ENCODE results near the gene SMIM35.

SMIM35 gene

GRCh38 chr11:118051611-118052461 lies 34.9 kb downstream of the SMIM35 start:
- Histone ChIP-seq H3K4me2 (ENCODE audit: low read length) (no peak overlapping the region), H3K27ac (ENCODE audit: low read depth, low read length) (no peak overlapping the region), H3K4me1 (ENCODE audit: control insufficient read depth, low read length) (peaks cover 21% of the 10 kb centered on the region), H3K4me3 (ENCODE audit: low read length) (no peak overlapping the region), H3K9me3 (ENCODE audit: control insufficient read depth, insufficient read depth, low read length) (no peaks in the 10 kb centered on the region), H4K20me1 (ENCODE audit: control insufficient read depth, insufficient read depth, low read depth, low read length) (no peaks in the 10 kb centered on the region), H3K27me3 (ENCODE audit: control insufficient read depth, low read length) (no peaks in the 10 kb centered on the region), H3F3A (ENCODE audit: control insufficient read depth, insufficient read depth) (no peaks in the 10 kb centered on the region), H3K9me2 (replicated peaks; ENCODE audit: control insufficient read depth, low read length) (no peaks in the 10 kb centered on the region), H3K36me3 (ENCODE audit: control insufficient read depth, low read length) (no peaks in the 10 kb centered on the region), H3K79me2 (ENCODE audit: control insufficient read depth, low read length) (no peaks in the 10 kb centered on the region)
- TF ChIP-seq, protein P1, sequence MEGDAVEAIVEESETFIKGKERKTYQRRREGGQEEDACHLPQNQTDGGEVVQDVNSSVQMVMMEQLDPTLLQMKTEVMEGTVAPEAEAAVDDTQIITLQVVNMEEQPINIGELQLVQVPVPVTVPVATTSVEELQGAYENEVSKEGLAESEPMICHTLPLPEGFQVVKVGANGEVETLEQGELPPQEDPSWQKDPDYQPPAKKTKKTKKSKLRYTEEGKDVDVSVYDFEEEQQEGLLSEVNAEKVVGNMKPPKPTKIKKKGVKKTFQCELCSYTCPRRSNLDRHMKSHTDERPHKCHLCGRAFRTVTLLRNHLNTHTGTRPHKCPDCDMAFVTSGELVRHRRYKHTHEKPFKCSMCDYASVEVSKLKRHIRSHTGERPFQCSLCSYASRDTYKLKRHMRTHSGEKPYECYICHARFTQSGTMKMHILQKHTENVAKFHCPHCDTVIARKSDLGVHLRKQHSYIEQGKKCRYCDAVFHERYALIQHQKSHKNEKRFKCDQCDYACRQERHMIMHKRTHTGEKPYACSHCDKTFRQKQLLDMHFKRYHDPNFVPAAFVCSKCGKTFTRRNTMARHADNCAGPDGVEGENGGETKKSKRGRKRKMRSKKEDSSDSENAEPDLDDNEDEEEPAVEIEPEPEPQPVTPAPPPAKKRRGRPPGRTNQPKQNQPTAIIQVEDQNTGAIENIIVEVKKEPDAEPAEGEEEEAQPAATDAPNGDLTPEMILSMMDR (IDR thresholded peaks at IDR 0.05; ENCODE audit: low read depth, low read length, poor library complexity, severe bottlenecking), result no peak
- no peak for TF ChIP-seq EZH2phosphoT487 (IDR thresholded peaks at IDR 0.05; ENCODE audit: borderline replicate concordance, low read length)

DNA sequence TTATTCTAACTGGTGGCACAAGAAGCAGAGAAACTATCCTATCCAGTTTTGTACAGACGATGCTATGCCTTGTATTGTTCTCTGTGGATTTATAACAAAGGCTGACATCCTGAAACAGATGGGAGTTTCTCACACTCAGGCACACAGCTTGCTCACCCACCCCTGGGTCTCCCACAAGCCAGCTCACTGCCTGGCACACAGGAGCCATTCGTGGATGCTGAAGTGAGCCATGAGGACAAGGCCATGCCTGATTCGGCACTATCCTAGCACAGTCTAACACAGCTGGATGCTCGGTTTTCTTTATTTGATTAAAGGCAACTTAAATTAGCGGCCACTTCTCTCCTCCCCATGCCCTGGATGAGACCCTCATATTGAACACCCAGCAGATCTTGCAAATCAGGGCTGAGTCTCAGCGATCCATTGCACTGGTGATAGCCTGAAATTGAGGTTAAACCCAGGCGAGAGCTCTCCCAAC lies 35.6 kb downstream of the SMIM35 start:
- Histone ChIP-seq H3K9me3 (ENCODE audit: control insufficient read depth, insufficient read depth, low read length) (no peaks in the 10 kb centered on the region), H3K4me2 (ENCODE audit: low read length) (no peak overlapping the region), H3K79me2 (ENCODE audit: control insufficient read depth, low read length) (no peaks in the 10 kb centered on the region), H3K36me3 (ENCODE audit: control insufficient read depth, low read length) (no peaks in the 10 kb centered on the region), H3K4me3 (ENCODE audit: low read length) (no peak overlapping the region), H3K27me3 (ENCODE audit: control insufficient read depth, low read length) (no peaks in the 10 kb centered on the region), H4K20me1 (ENCODE audit: control insufficient read depth, insufficient read depth, low read depth, low read length) (no peaks in the 10 kb centered on the region), H3K4me1 (ENCODE audit: control insufficient read depth, low read length) (peaks cover 26% of the 10 kb centered on the region), H3F3A (ENCODE audit: control insufficient read depth, insufficient read depth) (no peaks in the 10 kb centered on the region), H3K9me2 (replicated peaks; ENCODE audit: control insufficient read depth, low read length) (no peaks in the 10 kb centered on the region), H3K27ac (ENCODE audit: low read depth, low read length) (no peak overlapping the region)
- TF ChIP-seq, protein P1 (IDR thresholded peaks at IDR 0.05; ENCODE audit: low read depth, low read length, poor library complexity, severe bottlenecking), result no peak
- no peak for TF ChIP-seq EZH2phosphoT487 (IDR thresholded peaks at IDR 0.05; ENCODE audit: borderline replicate concordance, low read length)

DNA sequence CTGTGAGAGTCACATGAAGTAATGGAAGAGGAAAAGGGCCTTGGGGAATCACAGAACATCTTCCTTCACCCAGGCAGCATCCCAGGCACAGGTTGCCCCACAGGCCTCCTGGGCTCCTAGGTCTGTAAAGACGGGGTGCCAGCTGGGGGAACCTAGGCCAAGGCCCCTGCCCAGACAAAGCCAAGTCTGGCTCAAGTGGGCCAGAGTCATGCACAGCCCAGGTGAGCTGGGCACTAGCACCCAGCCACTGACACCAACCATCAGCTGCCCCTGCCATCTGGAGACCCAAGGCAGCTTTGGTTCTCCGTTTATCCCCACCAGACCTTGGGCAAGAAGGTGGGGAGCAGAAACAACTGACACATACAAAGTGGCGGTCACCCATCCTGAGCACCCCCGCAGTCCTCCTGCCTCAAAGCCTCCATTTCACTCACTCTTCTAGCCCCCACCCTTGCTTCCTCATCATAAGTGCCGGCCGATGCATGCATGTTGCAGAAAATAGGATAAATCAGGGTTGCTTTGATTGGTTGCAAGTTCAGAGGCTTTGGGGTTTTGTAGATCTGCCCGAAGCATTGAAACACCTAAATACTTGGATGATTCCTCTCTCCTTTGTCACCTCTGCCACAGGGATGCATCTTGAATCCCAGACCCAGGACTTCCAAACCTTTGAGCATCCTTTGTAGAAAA lies 36.4 kb downstream of the SMIM35 start:
- no peaks in the 10 kb centered on the region for H3K36me3 ChIP-seq (ENCODE audit: control insufficient read depth, low read length)
- no peaks in the 10 kb centered on the region for H4K20me1 ChIP-seq (ENCODE audit: control insufficient read depth, insufficient read depth, low read depth, low read length)
- no peak overlapping the region for H3K4me3 ChIP-seq (ENCODE audit: low read length)
- H3K4me1 ChIP-seq (ENCODE audit: control insufficient read depth, low read length), result peaks cover 26% of the 10 kb centered on the region
- H3F3A ChIP-seq (ENCODE audit: control insufficient read depth, insufficient read depth), result no peaks in the 10 kb centered on the region
- no peaks in the 10 kb centered on the region for H3K79me2 ChIP-seq (ENCODE audit: control insufficient read depth, low read length)
- H3K4me2 ChIP-seq (ENCODE audit: low read length), result no peak overlapping the region
- H3K9me2 ChIP-seq (replicated peaks; ENCODE audit: control insufficient read depth, low read length), result no peaks in the 10 kb centered on the region
- no peaks in the 10 kb centered on the region for H3K27me3 ChIP-seq (ENCODE audit: control insufficient read depth, low read length)
- no peaks in the 10 kb centered on the region for H3K9me3 ChIP-seq (ENCODE audit: control insufficient read depth, insufficient read depth, low read length)
- no peak overlapping the region for H3K27ac ChIP-seq (ENCODE audit: low read depth, low read length)
- TF ChIP-seq EZH2phosphoT487 (IDR thresholded peaks at IDR 0.05; ENCODE audit: borderline replicate concordance, low read length), result no peak
- TF ChIP-seq, protein P1 (IDR thresholded peaks at IDR 0.05; ENCODE audit: low read depth, low read length, poor library complexity, severe bottlenecking), result no peak

All from DOHH2 (cell line).